A673 (cell line): ENCODE data around the gene AOX1. TPM values are rescaled to one million over a fixed set of nuclear protein-coding genes. Genes with fewer than 3 reads are reported as not detected.

Experiments
- BruUV-seq: library from RNA; stranded (reverse); fragments of 400-500 nt; replicated peaks from 2 replicates; lab custom pipeline; 2021; lab: Mats Ljungman, UMichigan
- CTCF ChIA-PET: fragments of 300-600 bp; sonication (Branson Sonifier 250); formaldehyde crosslinking; loops from one replicate; lab custom pipeline; 2022; ENCODE audit warnings: antibody characterized with exemption; lab: Charles Lee
- POLR2A ChIA-PET: fragments of 300-600 bp; sonication (Branson Sonifier 250); formaldehyde crosslinking; loops from one replicate; lab custom pipeline; 2022; ENCODE audit warnings: antibody characterized with exemption; ENCODE audit not compliant: low non-redundant PET; lab: Charles Lee
- DNase-seq: peaks from one replicate; pipeline ENCODE4 v3.0.0-alpha.2; 2015; ENCODE audit warnings: low spot score
- H3K27ac ChIP-seq: fragments of 200-600 bp; sonication (generic); 2 replicates; pipeline ENCODE4 v1.5.1; 2016; ENCODE audit warnings: mixed run types, low read depth, mild to moderate bottlenecking, mixed read lengths, antibody characterized with exemption, low read length; ENCODE audit not compliant: poor library complexity, severe bottlenecking
- H3K27me3 ChIP-seq: fragments of 200-600 bp; sonication (generic); replicated peaks from 2 replicates; pipeline ENCODE4 v1.6.1; 2017; ENCODE audit warnings: mixed run types, low read depth, mild to moderate bottlenecking, mixed read lengths, antibody characterized with exemption, low read length; ENCODE audit not compliant: insufficient read depth, poor library complexity
- H3K36me3 ChIP-seq: fragments of 200-600 bp; sonication (generic); 2 replicates; pipeline ENCODE4 v1.6.1; 2016; ENCODE audit warnings: mixed run types, mild to moderate bottlenecking, mixed read lengths, antibody characterized with exemption, low read length; ENCODE audit not compliant: insufficient read depth, poor library complexity, severe bottlenecking
- H3K4me1 ChIP-seq: fragments of 200-600 bp; sonication (generic); 2 replicates; pipeline ENCODE4 v1.6.1; 2017; ENCODE audit warnings: mixed run types, mild to moderate bottlenecking, mixed read lengths, antibody characterized with exemption, low read length; ENCODE audit not compliant: insufficient read depth, poor library complexity, severe bottlenecking
- H3K4me3 ChIP-seq: fragments of 200-600 bp; sonication (generic); 2 replicates; pipeline ENCODE4 v1.5.1; 2016; ENCODE audit warnings: low read depth, mixed run types, mild to moderate bottlenecking, mixed read lengths, low read length; ENCODE audit not compliant: poor library complexity, severe bottlenecking
- H3K9me3 ChIP-seq: fragments of 200-600 bp; sonication (generic); 2 replicates; pipeline ENCODE4 v1.6.1; 2016; ENCODE audit warnings: mixed run types, low read depth, mild to moderate bottlenecking, mixed read lengths, antibody characterized with exemption, low read length; ENCODE audit not compliant: poor library complexity, severe bottlenecking
- CTCF ChIP-seq: fragments of 300-800, 200-600 bp; sonication (generic); conservative IDR thresholded peaks from 2 replicates; pipeline ENCODE4 v1.5.1; 2017; ENCODE audit warnings: low read depth, mild to moderate bottlenecking, antibody characterized with exemption, low read length, moderate library complexity, mixed read lengths
- EZH2 ChIP-seq: fragments of 200-600 bp; sonication (generic); IDR thresholded peaks from 2 replicates; pipeline ENCODE4 v1.6.1; 2017; ENCODE audit warnings: borderline replicate concordance, low read depth, mild to moderate bottlenecking, mixed read lengths, antibody characterized with exemption, low read length; ENCODE audit not compliant: poor library complexity, severe bottlenecking
- intact Hi-C: fragments of 100-400 bp; cut with micrococcal nuclease; formaldehyde crosslinking; loops from one replicate; pipeline ENCODE4 v1.10.0; 2022; ENCODE audit not compliant: unreplicated experiment
- total RNA-seq: library from RNA; stranded (reverse); gene quantifications from 2 replicates; pipeline ENCODE4 v1.2.3, GENCODE V29; 2021

Gene AOX1
- total RNA-seq, 1 experiment from 2014 or later = 3.1 TPM

- no peak overlapping the region for H3K27ac ChIP-seq
- CTCF ChIA-PET = no interaction called here
- no TSS peak for BruUV-seq
- H3K4me3 ChIP-seq = no peak overlapping the region
- intact Hi-C loops = no loop called here
- no peaks in the 10 kb centered on the region for H3K9me3 ChIP-seq
- no peaks in the 10 kb centered on the region for H3K4me1 ChIP-seq
- no peak for TF ChIP-seq EZH2
- no peak for TF ChIP-seq CTCF
- no peaks in the 10 kb centered on the region for H3K27me3 ChIP-seq
- H3K36me3 ChIP-seq = no peaks in the 10 kb centered on the region
- no peak for DNase-seq
- POLR2A ChIA-PET = no interaction called here
Observed at GRCh38 chr2:200668478-200668877, 82.7 kb downstream of the AOX1 start.

- ChIA-PET CTCF (no interaction called here), POLR2A (no interaction called here)
- DNase-seq = no peak
- no peak overlapping the region for H3K4me3 ChIP-seq
- intact Hi-C loops = no loop called here
- no TSS peak for BruUV-seq
- no peaks in the 10 kb centered on the region for H3K4me1 ChIP-seq
- no peaks in the 10 kb centered on the region for H3K27me3 ChIP-seq
- TF ChIP-seq EZH2 (no peak), CTCF (no peak)
- H3K27ac ChIP-seq = no peak overlapping the region
- no peaks in the 10 kb centered on the region for H3K9me3 ChIP-seq
- H3K36me3 ChIP-seq = no peaks in the 10 kb centered on the region
Observed at GRCh38 chr2:200669308-200669707, 83.5 kb downstream of the AOX1 start.

GRCh38 chr2:200670313-200670712, 84.5 kb downstream of the AOX1 start:
- Histone ChIP-seq H3K9me3 (no peaks in the 10 kb centered on the region), H3K4me1 (no peaks in the 10 kb centered on the region), H3K36me3 (no peaks in the 10 kb centered on the region), H3K27ac (no peak overlapping the region), H3K27me3 (no peaks in the 10 kb centered on the region), H3K4me3 (no peak overlapping the region)
- TF ChIP-seq CTCF = no peak
- TF ChIP-seq EZH2 = no peak
- BruUV-seq = no TSS peak
- intact Hi-C loops = no loop called here
- DNase-seq = no peak
- ChIA-PET POLR2A (no interaction called here), CTCF (no interaction called here)
